ENCODE results near the gene PRKCA.
A peak's percentile ranks its signal among the peaks of the same experiment; 100 is the strongest.
"Not testable (repeated sequence)": the region's sequence is repeated elsewhere in the genome, so short reads cannot be mapped to it uniquely, and the experiment has no call there.

The PRKCA gene

GRCh38 chr17:66392783-66393437 is 90.5 kb downstream of the PRKCA start:
- no peak for DNase-seq

DNA sequence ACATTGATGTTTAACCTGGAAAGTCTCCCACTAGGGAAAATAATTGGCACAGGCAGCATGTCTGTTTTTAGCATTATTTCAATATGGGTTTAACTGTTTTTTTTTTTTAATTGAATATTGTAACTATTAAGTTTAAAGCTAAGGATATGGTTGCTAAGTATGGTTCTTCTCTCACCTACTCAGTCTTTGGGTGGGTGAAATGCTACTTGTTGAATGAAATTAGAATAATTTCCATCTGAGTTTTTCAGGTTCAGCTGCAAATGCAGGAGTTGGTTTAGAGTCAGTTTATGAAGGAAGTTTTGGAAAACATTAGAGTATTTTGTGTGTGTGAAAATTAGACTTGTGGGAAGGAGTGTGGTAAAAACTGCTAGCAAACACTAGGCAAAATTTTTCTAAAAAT is 93.5 kb downstream of the PRKCA start:
- DNase-seq: no peak

DNA sequence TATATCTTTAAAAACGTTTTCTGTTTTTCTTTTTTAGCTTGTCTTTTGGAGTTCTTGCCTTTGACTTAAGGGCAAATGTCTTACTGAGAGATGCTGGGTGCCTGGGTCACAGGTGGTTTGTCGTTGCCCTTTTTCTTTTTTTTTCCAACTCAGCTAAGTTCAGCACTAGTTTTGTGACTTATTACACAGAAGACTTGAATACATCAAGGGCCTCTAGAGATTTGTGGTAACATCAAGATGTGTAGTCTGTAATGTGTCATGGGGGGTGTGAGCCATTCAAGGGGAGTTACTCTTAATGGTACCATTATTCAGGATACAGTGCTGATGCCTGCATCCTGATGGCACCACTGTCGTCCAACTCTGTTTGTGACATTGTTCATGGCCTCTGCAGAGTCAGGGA is 95.1 kb downstream of the PRKCA start:
- DNase-seq: peak; percentile 24

GRCh38 chr17:66398059-66398458 is 95.6 kb downstream of the PRKCA start:
- DNase-seq: no peak

DNA sequence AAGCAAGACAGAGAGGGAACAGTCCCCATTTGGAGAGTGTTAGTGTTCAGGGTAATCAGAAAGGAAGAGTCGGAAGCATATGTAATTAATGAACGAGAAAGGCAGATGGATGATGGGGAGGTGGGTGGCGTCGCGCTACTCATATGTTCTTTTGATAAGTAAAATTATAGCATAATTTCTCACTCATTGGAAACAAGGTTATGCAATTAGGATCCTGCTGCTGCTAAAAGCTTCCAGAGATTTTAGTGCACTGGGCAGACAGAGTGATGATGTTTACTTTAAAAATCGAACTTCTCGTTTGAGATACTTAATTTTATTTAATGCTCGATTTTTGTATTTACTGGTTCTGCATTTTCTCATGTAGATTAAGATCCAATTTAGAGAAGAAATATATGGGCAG is 96.2 kb downstream of the PRKCA start:
- no peak for DNase-seq

GRCh38 chr17:66399441-66399840 is 97.0 kb downstream of the PRKCA start:
- DNase-seq: no peak

GRCh38 chr17:66400041-66400688 is 97.8 kb downstream of the PRKCA start:
- DNase-seq: not testable (repeated sequence)

- no peak for DNase-seq
Observed at GRCh38 chr17:66400698-66401097, 98.3 kb downstream of the PRKCA start.

DNA sequence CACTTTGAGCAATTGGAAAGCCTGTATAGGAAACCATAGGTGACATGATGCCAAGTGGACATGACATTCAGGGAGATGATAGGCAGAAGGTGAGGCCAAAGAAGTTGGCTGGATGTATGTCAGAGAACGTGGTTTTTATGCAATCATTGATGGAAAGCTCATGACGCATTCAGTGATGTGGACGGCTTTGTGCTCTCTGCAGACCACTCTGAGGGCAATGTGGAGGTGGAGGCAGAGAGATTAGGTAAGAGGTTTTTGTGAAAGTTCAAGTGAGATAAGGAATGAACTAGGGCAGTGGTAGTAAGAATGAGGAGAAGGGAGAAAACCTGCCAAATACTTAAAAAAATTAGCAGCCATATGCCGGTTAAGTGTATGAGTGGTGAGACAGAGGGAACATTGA is 99.0 kb downstream of the PRKCA start:
- DNase-seq: no peak

DNA sequence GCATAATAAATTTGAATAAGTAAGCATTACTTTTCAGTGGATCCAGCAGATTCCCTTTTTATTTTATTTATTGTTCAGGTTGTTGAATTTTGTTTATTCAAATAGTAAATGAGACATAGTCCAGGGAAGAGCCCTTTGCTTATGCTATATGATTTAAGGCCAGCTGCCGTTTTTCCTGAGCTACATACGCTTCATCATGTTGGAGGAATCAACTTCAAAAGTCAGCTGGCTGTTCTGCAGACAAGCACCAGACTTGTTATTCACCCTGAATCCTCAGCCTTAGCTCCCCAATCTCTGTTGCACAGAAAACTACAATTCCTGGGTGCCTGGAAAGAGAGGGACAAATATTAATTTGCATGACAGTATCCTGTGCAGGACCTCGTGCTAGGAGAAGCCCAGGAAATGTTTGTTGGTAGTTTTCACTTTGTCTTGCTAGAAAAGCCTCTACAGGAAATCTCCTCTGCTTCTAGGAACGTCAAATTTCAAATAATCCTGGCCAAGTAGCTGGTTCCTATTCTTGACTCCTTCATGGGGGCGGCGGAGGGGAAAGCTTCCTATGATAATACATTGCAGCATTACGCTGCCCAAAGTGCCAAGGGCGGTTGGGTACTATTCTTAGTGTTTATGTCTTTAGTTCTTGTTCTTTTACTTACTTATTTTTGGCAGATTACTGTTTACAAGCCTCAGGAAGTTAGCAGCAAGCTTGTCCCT is 101.6 kb downstream of the PRKCA start:
- DNase-seq: no peak

DNA sequence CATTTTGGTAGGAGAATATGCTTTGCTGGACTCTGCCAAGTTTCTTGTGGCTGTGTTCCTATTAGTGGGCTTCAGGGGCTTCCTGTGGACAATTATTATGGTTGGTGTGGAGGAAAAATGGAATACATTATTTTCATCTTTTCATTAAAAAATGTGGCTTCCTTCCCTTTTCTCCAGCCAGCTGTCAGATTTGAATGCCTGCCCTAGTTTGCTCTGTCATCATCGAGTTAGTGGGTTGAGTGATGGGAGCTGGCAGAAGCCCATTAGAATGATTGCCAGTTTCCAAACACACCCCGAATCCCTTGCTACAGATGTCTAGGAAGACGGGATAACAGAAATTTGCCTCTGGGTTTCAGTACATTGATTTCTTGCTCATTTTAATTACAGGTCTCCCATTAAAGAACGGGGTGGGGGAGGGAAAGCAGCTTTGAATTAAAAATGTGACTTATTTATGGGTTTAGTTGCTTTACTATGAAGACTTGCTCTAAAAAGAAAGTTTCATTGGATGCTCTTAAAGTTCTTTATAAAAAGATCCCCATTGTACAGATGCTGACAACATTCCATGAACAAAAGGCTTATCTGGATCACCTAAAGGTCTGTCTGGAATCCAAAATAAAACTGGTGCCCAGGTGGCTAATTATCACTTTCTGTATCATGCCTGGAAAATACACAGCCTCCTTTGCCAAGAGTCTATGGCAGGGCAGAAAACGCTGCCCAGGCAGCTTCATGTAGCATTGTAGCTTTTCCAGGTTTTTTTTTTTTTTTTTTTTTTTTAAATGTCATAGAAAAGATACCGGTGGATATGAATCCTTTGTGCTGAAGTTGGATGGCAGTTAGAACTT is 103.6 kb downstream of the PRKCA start:
- DNase-seq: no peak

DNA sequence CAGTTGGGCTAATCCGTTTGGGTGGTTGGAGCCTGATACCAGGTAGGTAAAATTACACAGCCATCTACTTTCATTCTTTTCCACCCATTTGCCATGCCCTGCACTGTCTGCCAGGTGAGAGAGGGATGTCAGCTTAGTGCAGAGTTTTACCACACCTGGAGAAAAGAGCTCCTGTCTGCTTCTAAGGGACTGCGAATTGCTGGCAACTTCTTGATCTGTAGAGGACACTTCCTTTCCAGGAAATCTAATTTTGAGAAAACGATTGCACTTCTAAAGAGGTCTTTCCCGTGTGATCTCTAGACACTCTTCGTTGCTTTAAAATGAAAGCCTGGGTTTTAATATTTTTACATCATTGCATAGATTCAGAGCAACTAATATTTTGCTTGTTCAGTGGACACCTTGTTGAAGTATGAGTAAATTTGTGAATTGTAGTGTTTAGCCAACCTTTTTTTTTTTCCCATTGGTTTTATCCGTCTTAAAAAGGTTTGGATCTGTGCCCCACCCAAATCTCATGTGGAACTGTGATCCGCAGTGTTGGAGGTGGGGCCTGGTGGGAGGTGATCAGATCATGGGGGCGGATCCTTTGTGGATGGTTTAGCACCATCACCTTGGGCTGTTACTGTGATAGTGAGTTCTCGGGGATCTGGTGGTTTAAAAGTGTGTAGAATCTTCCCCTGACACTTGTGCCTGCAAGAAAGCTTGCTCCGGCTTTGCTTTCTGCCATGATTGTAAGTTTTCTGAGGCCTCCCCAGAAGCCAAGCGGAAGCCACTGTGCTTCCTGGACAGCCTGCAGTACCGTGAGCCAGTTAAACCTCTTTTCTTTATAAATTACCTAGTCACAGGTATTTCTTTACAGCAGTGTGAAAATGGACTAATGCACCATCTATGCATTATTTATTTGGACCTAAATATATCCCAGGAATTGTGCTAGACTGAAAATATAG is 104.6 kb downstream of the PRKCA start:
- DNase-seq: no peak

GRCh38 chr17:66407864-66408263 is 105.5 kb downstream of the PRKCA start:
- no peak for DNase-seq

GRCh38 chr17:66411520-66411919 is 109.1 kb downstream of the PRKCA start:
- DNase-seq: no peak

- no peak for DNase-seq
Observed at GRCh38 chr17:66412857-66413558, 110.6 kb downstream of the PRKCA start.

DNA sequence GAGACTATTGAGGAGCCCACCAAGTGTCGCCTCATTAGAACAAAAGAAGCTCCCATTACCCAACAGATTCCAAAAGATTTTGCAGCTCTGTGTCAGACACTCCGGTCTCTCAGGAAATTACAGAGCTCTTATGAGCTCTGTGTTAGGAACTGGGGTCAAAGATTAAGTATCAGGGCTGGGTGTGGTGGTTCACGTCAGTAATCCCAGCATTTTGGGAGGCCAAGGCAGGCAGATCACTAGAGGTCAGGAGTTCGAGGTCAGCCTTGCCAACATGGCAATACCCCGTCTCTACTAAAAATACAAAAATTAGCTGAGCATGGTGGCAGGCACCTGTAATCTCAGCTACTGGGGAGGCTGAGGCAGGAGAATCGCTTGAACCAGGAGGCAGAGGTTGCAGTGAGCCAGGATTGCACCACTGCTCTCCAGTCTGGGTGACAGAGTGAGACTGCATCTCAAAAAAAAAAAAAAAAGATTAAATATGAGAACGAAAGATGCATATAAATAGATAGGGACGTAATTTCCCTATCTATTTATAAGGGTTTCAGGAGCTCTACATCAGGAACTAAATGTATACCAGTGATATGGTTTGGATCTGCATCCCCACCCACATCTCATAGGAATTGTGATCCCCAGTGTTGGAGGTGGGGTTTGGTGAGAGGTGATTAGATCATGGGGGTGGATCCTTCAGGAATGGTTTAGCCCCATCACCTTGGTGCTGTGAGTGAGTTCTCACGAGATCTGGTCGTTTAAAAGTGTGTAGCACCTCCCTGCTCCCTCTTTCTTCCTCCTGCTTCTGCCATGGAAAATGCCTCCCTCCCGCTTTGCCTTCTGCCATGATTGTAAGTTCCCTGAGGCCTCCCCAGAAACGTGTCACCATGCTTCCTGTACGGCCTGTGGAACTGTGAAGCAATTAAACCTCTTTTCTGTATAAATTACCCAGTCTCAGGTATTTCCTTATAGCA is 111.4 kb downstream of the PRKCA start:
- DNase-seq: no peak

GRCh38 chr17:66414561-66415175 is 112.3 kb downstream of the PRKCA start:
- DNase-seq: no peak

GRCh38 chr17:66415366-66416206 is 113.2 kb downstream of the PRKCA start:
- no peak for DNase-seq

Data from stimulated activated CD4-positive, alpha-beta T cell treated with anti-CD3 and anti-CD28 coated beads, Interleukin-15, amount 100 ng/mL, for 24 hours (primary cell).